Transverse colon (tissue), 4 donors: ENCODE results near the gene PRKAR1B. TPM values are rescaled to one million over a fixed set of nuclear protein-coding genes. Genes with fewer than 3 reads are reported as not detected.

ENCODE experiments used
- DNase-seq: peaks from one replicate; pipeline ENCODE4 v3.0.0-alpha.2; 2019
- H3K27ac ChIP-seq, 4 donors: fragments of 200-600 bp; sonication (generic); 2 replicates each; pipeline ENCODE4 v1.5.1; 2016 to 2018; ENCODE audit warnings: inconsistent platforms in 4 of 4
- H3K27me3 ChIP-seq: fragments of 200-600 bp; sonication (generic); 2 replicates; pipeline ENCODE4 v1.5.1; 2017; ENCODE audit warnings: inconsistent platforms
- H3K36me3 ChIP-seq, 4 donors: fragments of 200-600 bp; sonication (generic); 2 replicates each; pipeline ENCODE4 v1.5.1; 2017 to 2019; ENCODE audit warnings: inconsistent platforms in 4 of 4
- H3K4me1 ChIP-seq, 4 donors: fragments of 200-600 bp; sonication (generic); 2 replicates each; pipeline ENCODE4 v1.5.1; 2017 to 2020; ENCODE audit warnings: inconsistent platforms in 4 of 4
- H3K4me3 ChIP-seq, 4 donors: fragments of 200-600 bp; sonication (generic); 1 replicate in 1 of 4; 2 replicates in 3 of 4; pipeline versions ENCODE4 v1.5.1 to v1.6.1; 2017 to 2019; ENCODE audit warnings: inconsistent platforms in 4 of 4
- H3K9me3 ChIP-seq, 2 donors: fragments of 200-600 bp; sonication (generic); 2 replicates each; pipeline ENCODE4 v1.5.1; 2017 to 2019; ENCODE audit warnings: inconsistent platforms in 2 of 2
- EP300 ChIP-seq: sonication (generic); formaldehyde crosslinking; IDR thresholded peaks from one replicate; pipeline ENCODE4 v1.6.1; 2017; ENCODE audit warnings: antibody characterized with exemption, low read depth
- POLR2A ChIP-seq: fragments of 450-650 bp; IDR thresholded peaks from one replicate; pipeline ENCODE4 v1.6.1; 2016; ENCODE audit warnings: antibody characterized with exemption, mild to moderate bottlenecking, moderate library complexity
- POLR2AphosphoS5 ChIP-seq, 3 donors: sonication (generic); formaldehyde crosslinking; IDR thresholded peaks; one replicate each; pipeline ENCODE4 v1.6.1; 2016; ENCODE audit warnings: antibody characterized with exemption in 3 of 3
- WGBS, 2 donors: methylation state at CpG; one replicate each; pipeline ENCODE4 v1.1.5; 2018; ENCODE audit warnings: low coverage in 1 of 2; 5-methylcytosine and 5-hydroxymethylcytosine counted together
- in situ Hi-C, 4 donors: fragments of 200-750 bp; cut with MboI; loops; one replicate each; pipeline versions ENCODE4 v1.15.0 to v1.15.1; 2017; ENCODE audit warnings: low sequenced_read_pairs in 3 of 4, low pct_ligation_motif_present in 1 of 4, low pct_unique_long_range_greater_than_20kb in 1 of 4
- intact Hi-C: fragments of 100-400 bp; cut with DNase I; formaldehyde crosslinking; loops from one replicate; pipeline ENCODE4 v1.15.1; 2023; ENCODE audit warnings: low total_unique reads
- total RNA-seq, 4 donors: library from RNA; depleted of rRNA; stranded (reverse); fragments of >200 nt; gene quantifications; one replicate each; pipeline ENCODE4 v1.1.0, GENCODE V29; 2016
- TF ChIP-seq, protein P1 (sequence below), 5 experiments: fragments of 200-600 bp in 3 of 5; fragments of 450-650 bp in 2 of 5; sonication (generic) in 3 of 5; IDR thresholded peaks; 1 replicate in 2 of 5; 2 replicates in 3 of 5; pipeline ENCODE4 v1.5.1; 2016 to 2017; ENCODE audit warnings: antibody characterized with exemption in 5 of 5, inconsistent platforms in 3 of 5, mild to moderate bottlenecking in 2 of 5, moderate library complexity in 1 of 5

The PRKAR1B gene
- total RNA-seq, 4 donors from 2014 or later: 15.7 to 53.9 (median 16.9) TPM

DNA sequence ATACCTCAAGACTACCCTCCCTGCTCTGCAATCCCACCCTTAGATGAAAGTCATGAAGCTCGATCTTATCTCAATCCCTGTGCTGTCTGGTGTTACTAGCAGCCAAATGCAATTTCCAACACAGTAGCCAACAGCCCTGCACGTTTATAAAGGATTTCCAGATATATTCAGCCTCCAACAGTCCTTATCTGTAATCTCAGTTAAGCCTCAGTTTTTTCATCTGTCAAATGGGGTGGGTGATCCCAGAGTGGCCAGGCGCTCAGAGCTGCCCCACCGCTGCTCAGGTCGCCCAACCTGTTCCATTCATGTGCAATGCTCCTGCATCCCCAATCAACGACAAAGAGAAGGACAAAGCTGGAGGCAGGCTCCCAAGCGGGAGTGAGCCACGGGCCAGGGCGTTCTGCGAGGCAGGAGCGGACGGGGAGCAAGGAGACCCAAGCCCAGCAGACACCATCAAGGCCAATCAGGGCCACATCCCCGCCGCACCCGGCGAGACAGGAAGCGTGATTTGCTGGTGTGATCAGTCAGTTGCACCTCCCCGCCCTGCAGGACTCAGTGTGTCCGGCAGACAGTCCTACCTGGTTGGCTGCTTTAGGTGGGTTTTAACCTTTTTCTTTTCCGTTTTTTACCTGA, 227.1 kb downstream of the PRKAR1B start:
- peaks cover 22 to 29% (median 27%) of the 10 kb centered on the region in 4 donors for H3K4me1 ChIP-seq
- H3K36me3 ChIP-seq: peaks cover 0 to 26% (median 9%) of the 10 kb centered on the region in 4 donors

More for the DNA sequence above, 227.1 kb downstream of the PRKAR1B start:
- WGBS, 2 donors: 93% methylated on average over 20 of the region's 20 CpGs; no CpG with 5 or more reads in 1 of the 2 donors
- TF ChIP-seq POLR2AphosphoS5 (IDR thresholded peaks at IDR 0.05) (no peak), EP300 (no peak), POLR2A (no peak)
- TF ChIP-seq, protein P1, sequence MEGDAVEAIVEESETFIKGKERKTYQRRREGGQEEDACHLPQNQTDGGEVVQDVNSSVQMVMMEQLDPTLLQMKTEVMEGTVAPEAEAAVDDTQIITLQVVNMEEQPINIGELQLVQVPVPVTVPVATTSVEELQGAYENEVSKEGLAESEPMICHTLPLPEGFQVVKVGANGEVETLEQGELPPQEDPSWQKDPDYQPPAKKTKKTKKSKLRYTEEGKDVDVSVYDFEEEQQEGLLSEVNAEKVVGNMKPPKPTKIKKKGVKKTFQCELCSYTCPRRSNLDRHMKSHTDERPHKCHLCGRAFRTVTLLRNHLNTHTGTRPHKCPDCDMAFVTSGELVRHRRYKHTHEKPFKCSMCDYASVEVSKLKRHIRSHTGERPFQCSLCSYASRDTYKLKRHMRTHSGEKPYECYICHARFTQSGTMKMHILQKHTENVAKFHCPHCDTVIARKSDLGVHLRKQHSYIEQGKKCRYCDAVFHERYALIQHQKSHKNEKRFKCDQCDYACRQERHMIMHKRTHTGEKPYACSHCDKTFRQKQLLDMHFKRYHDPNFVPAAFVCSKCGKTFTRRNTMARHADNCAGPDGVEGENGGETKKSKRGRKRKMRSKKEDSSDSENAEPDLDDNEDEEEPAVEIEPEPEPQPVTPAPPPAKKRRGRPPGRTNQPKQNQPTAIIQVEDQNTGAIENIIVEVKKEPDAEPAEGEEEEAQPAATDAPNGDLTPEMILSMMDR (IDR thresholded peaks at IDR 0.05): no peak
- Histone ChIP-seq H3K27me3 (no peaks in the 10 kb centered on the region), H3K9me3 (no peaks in the 10 kb centered on the region), H3K27ac (no peak overlapping the region), H3K4me3 (no peak overlapping the region)
- intact Hi-C loops (no loop called here), in situ Hi-C loops (no loop called here)
- no peak for DNase-seq

Other genes with a start within 250 kb of the PRKAR1B start
- gene PDGFA, start 207.4 kb downstream of the PRKAR1B start, total RNA-seq: 100 to 1,000 TPM in 2 of 4 donors, 10 to 100 TPM in 2; 60.2 to 123 (median 104) TPM
- gene DNAAF5, start 582 bp downstream of the PRKAR1B start, total RNA-seq: 10 to 100 TPM; 20.5 to 97.3 (median 34.6) TPM
- 100 to 1,000 TPM in 3 of 4 donors, 10 to 100 TPM in 1; 92.7 to 569 (median 162) TPM for gene SUN1, start 105.2 kb upstream of the PRKAR1B start, total RNA-seq
- 100 to 1,000 TPM in 2 of 4 donors, 10 to 100 TPM in 2; 49.4 to 116 (median 85.2) TPM for gene GET4, start 149.3 kb upstream of the PRKAR1B start, total RNA-seq
- gene ADAP1, start 227.4 kb upstream of the PRKAR1B start, total RNA-seq: 100 to 1,000 TPM in 3 of 4 donors, 10 to 100 TPM in 1; 84.9 to 360 (median 169) TPM
- gene COX19, start 248.3 kb upstream of the PRKAR1B start, total RNA-seq: 10 to 100 TPM in 3 of 4 donors, 1 to 10 TPM in 1; 8.6 to 30.2 (median 16.9) TPM